Gastrocnemius medialis (tissue), 4 donors: Measurements from ENCODE around the gene DHX36. TPM values are rescaled to one million over a fixed set of nuclear protein-coding genes. Genes with fewer than 3 reads are reported as not detected.

Experiments used
- ATAC-seq, 2 donors: fragments of 150-250 bp; one replicate each; pipeline ENCODE4 v1.9.1; 2016
- DNase-seq, 2 donors: peaks; one replicate each; pipeline ENCODE4 v3.0.0-alpha.2; 2019
- H3K27ac ChIP-seq, 4 donors: fragments of 200-600 bp; sonication (generic); 1 replicate in 1 of 4; 2 replicates in 3 of 4; pipeline ENCODE4 v1.5.1; 2016 to 2018; ENCODE audit warnings: mild to moderate bottlenecking in 2 of 4, moderate library complexity in 1 of 4
- H3K27me3 ChIP-seq, 3 donors: fragments of 200-600 bp; sonication (generic) in 2 of 3; 1 replicate in 1 of 3; 2 replicates in 2 of 3; pipeline versions ENCODE4 v1.5.1 to v1.6.0; 2016 to 2019; ENCODE audit warnings: mild to moderate bottlenecking in 1 of 3, moderate library complexity in 1 of 3
- H3K36me3 ChIP-seq, 2 donors: fragments of 200-600 bp; sonication (generic) in 1 of 2; one replicate each; pipeline ENCODE4 v1.5.1; 2017 to 2018
- H3K4me1 ChIP-seq, 2 donors: fragments of 200-600 bp; sonication (generic) in 1 of 2; one replicate each; pipeline ENCODE4 v1.5.1; 2016 to 2017; ENCODE audit warnings: mild to moderate bottlenecking in 2 of 2
- H3K4me3 ChIP-seq, 4 donors: fragments of 200-600 bp; sonication (generic) in 3 of 4; 1 replicate in 1 of 4; 2 replicates in 3 of 4; pipeline ENCODE4 v1.5.1; 2016 to 2019; ENCODE audit warnings: mild to moderate bottlenecking in 2 of 4
- H3K9me3 ChIP-seq, 3 donors: fragments of 200-600 bp; sonication (generic) in 2 of 3; 1 replicate in 1 of 3; 2 replicates in 2 of 3; pipeline ENCODE4 v1.5.1; 2016 to 2019
- POLR2A ChIP-seq, 2 donors: fragments of 450-650 bp; IDR thresholded peaks; one replicate each; pipeline ENCODE4 v1.6.1; 2017; ENCODE audit warnings: antibody characterized with exemption in 2 of 2, mild to moderate bottlenecking in 2 of 2, moderate library complexity in 2 of 2
- in situ Hi-C, 4 donors: fragments of 200-750 bp; cut with MboI; loops; one replicate each; pipeline versions ENCODE4 v1.15.0 to v1.8.0; 2017; ENCODE audit warnings: low sequenced_read_pairs in 4 of 4
- intact Hi-C: fragments of 100-400 bp; cut with DNase I; formaldehyde crosslinking; loops from one replicate; pipeline ENCODE4 v1.15.1; 2023; ENCODE audit warnings: low total_unique reads
- total RNA-seq, 4 donors: library from RNA; depleted of rRNA; stranded (reverse); fragments of >200 nt; gene quantifications; one replicate each; pipeline versions ENCODE4 v1.1.0 to v1.2.3, GENCODE V29; 2016
- TF ChIP-seq, protein P1 (sequence below), 5 experiments: fragments of 450-650 bp in 3 of 5; fragments of 200-600 bp in 2 of 5; sonication (generic) in 2 of 5; IDR thresholded peaks in 4 of 5; conservative IDR thresholded peaks in 1 of 5; 1 replicate in 4 of 5; 2 replicates in 1 of 5; pipeline ENCODE4 v1.5.1; 2016 to 2019; ENCODE audit warnings: antibody characterized with exemption in 5 of 5, mild to moderate bottlenecking in 3 of 5, moderate library complexity in 3 of 5

The DHX36 gene, protein sequence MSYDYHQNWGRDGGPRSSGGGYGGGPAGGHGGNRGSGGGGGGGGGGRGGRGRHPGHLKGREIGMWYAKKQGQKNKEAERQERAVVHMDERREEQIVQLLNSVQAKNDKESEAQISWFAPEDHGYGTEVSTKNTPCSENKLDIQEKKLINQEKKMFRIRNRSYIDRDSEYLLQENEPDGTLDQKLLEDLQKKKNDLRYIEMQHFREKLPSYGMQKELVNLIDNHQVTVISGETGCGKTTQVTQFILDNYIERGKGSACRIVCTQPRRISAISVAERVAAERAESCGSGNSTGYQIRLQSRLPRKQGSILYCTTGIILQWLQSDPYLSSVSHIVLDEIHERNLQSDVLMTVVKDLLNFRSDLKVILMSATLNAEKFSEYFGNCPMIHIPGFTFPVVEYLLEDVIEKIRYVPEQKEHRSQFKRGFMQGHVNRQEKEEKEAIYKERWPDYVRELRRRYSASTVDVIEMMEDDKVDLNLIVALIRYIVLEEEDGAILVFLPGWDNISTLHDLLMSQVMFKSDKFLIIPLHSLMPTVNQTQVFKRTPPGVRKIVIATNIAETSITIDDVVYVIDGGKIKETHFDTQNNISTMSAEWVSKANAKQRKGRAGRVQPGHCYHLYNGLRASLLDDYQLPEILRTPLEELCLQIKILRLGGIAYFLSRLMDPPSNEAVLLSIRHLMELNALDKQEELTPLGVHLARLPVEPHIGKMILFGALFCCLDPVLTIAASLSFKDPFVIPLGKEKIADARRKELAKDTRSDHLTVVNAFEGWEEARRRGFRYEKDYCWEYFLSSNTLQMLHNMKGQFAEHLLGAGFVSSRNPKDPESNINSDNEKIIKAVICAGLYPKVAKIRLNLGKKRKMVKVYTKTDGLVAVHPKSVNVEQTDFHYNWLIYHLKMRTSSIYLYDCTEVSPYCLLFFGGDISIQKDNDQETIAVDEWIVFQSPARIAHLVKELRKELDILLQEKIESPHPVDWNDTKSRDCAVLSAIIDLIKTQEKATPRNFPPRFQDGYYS
- total RNA-seq = 100 to 1,000 TPM in 2 of 4 donors, 10 to 100 TPM in 2; 59.0 to 211 (median 143) TPM

- Histone ChIP-seq H3K9me3 (no peaks in the 10 kb centered on the region), H3K27me3 (no peaks in the 10 kb centered on the region), H3K27ac (peak within 1 kb of the TSS; percentile 89 to 97 (median 93)), H3K4me3 (peak within 1 kb of the TSS; percentile 86 to 96 (median 89)), H3K36me3 (no peaks in the 10 kb centered on the region), H3K4me1 (peaks cover 33 to 47% of the 10 kb centered on the region in 2 donors)
- intact Hi-C loops (loop anchor here (5.0 to 10.0 kb wide), 4 partner anchors 911 to 1531 kb away; partner anchors contain the start of genes RAP2B and SLC33A1), in situ Hi-C loops (no loop called here)
- peak; percentile 82 to 84 for DNase-seq
- ATAC-seq = peak; percentile 85 to 93
- TF ChIP-seq POLR2A (IDR thresholded peaks at IDR 0.05) = peak; percentile 72 to 81
- TF ChIP-seq, protein P1, sequence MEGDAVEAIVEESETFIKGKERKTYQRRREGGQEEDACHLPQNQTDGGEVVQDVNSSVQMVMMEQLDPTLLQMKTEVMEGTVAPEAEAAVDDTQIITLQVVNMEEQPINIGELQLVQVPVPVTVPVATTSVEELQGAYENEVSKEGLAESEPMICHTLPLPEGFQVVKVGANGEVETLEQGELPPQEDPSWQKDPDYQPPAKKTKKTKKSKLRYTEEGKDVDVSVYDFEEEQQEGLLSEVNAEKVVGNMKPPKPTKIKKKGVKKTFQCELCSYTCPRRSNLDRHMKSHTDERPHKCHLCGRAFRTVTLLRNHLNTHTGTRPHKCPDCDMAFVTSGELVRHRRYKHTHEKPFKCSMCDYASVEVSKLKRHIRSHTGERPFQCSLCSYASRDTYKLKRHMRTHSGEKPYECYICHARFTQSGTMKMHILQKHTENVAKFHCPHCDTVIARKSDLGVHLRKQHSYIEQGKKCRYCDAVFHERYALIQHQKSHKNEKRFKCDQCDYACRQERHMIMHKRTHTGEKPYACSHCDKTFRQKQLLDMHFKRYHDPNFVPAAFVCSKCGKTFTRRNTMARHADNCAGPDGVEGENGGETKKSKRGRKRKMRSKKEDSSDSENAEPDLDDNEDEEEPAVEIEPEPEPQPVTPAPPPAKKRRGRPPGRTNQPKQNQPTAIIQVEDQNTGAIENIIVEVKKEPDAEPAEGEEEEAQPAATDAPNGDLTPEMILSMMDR (IDR thresholded peaks at IDR 0.05 in 4 of 5, conservative IDR thresholded peaks at IDR 0.05 in 1 of 5) = no peak
These were observed at the start of gene DHX36 for GRCh38 chr3:154323891-154324738. TSS of gene DHX36 (minus strand) at chr3:154324487. CDS start at chr3:154324416, 71 bp downstream.

DNA sequence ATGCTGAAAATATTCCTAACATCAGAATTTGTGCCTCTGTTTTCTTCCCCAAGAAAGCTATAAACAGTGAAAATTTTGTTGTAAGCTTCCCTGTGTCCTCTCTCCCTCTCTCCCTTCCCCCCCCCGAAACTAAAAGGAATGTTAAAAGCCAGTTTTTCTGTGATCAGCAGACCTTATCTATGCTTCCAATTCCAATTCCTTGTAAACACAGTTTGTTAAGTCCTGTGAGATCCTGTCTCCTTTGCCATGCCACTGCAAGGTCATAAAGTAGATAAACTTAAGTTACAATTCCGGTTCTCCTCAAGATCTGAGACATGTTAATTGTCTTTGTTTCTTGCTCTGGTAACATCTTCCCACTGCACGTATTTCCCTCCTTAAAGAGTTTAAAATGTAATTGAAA is 42.9 kb upstream of the DHX36 start:
- TF ChIP-seq, protein P1 (IDR thresholded peaks at IDR 0.05 in 4 of 5, conservative IDR thresholded peaks at IDR 0.05 in 1 of 5) = no peak
- TF ChIP-seq POLR2A (IDR thresholded peaks at IDR 0.05) = no peak
- DNase-seq (no peak), ATAC-seq (no peak)
- H3K27ac ChIP-seq = no peak overlapping the region
- in situ Hi-C loops (no loop called here), intact Hi-C loops (no loop called here)
- H3K4me3 ChIP-seq = no peak overlapping the region
- no peaks in the 10 kb centered on the region for H3K36me3 ChIP-seq
- no peaks in the 10 kb centered on the region for H3K27me3 ChIP-seq
- H3K4me1 ChIP-seq = no peaks in the 10 kb centered on the region
- no peaks in the 10 kb centered on the region for H3K9me3 ChIP-seq

DNA sequence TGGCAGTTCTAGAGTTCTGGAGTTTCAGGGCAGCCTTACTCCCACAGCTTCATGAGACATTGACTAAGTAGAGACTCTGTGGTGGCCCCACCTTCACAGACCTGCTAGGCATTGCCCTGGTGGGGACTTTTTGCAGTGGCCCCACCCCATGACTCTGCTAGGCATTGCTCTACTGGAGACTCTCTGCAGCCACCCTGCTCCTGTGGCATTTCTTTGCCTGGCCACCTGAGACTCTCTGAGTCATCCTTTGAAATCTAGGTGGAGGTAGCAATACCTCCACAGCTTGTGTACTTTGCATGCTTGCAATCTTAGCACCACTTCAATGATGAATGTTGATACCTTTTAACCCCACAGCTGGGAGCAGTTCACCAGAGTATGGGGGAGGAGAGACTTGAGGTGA is 40.6 kb upstream of the DHX36 start:
- no peak for ATAC-seq

More for the DNA sequence above, 40.6 kb upstream of the DHX36 start:
- no peak overlapping the region for H3K27ac ChIP-seq
- intact Hi-C loops = no loop called here
- no peak for DNase-seq
- H3K9me3 ChIP-seq = no peaks in the 10 kb centered on the region
- no peaks in the 10 kb centered on the region for H3K4me1 ChIP-seq
- H3K27me3 ChIP-seq = no peaks in the 10 kb centered on the region
- in situ Hi-C loops = no loop called here
- H3K36me3 ChIP-seq = no peaks in the 10 kb centered on the region
- TF ChIP-seq, protein P1 (IDR thresholded peaks at IDR 0.05 in 4 of 5, conservative IDR thresholded peaks at IDR 0.05 in 1 of 5) = no peak
- no peak for TF ChIP-seq POLR2A (IDR thresholded peaks at IDR 0.05)
- H3K4me3 ChIP-seq = no peak overlapping the region
